GM21576 (cell line): ENCODE results near the gene ARPIN.
"Not testable (repeated sequence)": the region's sequence is repeated elsewhere in the genome, so short reads cannot be mapped to it uniquely, and the experiment has no call there.

Source experiments
- ATAC-seq: cut with Tn5 transposase; IDR thresholded peaks from one replicate; pipeline ENCODE4 v1.9.1; 2021; ENCODE audit warnings: mild to moderate bottlenecking, moderate library complexity; ENCODE audit not compliant: unreplicated experiment

The ARPIN gene

DNA sequence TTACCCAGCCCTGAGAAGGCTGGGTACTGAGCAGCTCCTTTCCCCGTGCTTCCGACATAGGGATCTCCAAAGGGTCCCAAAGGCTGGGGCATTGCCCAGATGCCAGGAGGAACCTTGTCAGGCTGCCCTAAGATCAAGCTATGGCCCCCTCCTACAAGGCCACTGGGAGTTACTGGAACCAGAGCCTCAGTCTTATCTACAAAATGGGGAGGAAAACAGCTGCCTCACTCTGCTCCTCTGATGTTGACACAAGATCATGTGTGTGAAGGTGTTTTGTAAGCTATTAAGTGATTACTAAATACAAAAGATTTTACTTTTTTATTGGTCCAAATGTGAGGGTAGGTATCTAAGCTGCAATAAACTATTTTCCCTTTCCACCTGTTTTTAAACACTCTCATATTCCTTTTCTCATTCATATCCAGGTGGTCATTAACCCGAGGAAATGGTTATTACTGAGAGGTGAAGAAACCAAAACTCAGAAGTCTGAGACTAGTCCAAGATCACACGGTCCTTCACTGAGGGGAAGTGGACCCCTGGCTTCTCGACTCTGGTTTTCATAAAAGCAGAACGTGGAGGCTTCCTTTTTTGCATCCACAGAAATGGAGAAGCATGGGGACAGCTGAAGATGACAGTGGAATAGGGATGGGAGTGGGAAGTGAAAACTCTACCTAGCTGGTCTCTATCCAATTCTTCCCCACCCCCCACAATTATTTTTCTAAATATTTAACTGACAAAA lies 1.7 kb downstream of the ARPIN start:
- no peak for ATAC-seq

- ATAC-seq = no peak
Measured at GRCh38 chr15:89909611-89910010, 3.1 kb downstream of the ARPIN start.

GRCh38 chr15:89908226-89908625 lies 4.5 kb downstream of the ARPIN start:
- no peak for ATAC-seq

GRCh38 chr15:89907289-89907688 lies 5.5 kb downstream of the ARPIN start:
- no peak for ATAC-seq

- ATAC-seq = no peak
Measured at GRCh38 chr15:89905846-89906378, 6.8 kb downstream of the ARPIN start.

DNA sequence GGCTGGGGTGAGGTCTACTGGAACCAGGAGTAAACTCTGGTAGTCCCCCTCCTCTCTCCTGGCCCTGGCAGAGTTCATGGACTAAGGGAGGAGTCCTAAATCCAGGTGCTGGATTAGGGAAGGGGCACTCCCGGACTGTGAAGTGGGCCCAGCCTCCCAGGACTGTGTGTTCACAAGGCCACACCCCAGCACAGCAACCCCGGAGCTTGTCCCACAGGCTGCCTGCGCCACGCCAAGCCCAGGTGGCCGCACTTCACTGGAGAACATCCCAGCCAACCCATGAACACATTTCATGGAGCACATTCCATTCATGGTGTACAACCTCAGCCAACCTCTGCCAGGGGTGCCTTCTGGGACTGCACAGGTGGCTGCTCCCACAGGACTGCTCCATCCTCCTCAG lies 8.2 kb downstream of the ARPIN start:
- no peak for ATAC-seq

- no peak for ATAC-seq
Measured at GRCh38 chr15:89903858-89904130, 9.0 kb downstream of the ARPIN start.

- ATAC-seq = no peak
Measured at GRCh38 chr15:89903015-89903857, 9.5 kb downstream of the ARPIN start.

DNA sequence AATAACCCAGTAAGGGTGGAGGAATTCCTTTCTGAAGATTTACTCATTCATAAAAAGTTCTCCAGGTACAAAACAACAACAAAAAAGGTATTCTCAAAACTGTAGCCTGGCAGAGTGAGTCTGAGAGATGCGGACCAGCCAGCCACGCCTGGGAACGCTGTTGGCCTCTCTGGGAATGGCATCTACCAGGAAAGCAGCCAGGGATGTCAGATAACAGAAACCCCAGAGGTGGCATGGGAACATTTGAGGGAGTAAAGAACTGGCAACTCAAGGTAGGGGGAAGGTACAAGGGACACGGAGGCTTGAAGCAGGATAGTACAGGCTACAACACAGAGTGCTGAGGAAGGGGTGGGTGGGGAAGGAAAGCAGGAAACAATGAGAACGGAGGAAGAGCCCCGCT lies 11.9 kb downstream of the ARPIN start:
- ATAC-seq = no peak

- ATAC-seq = no peak
Measured at GRCh38 chr15:89899951-89900567, 12.7 kb downstream of the ARPIN start.

- ATAC-seq = no peak
Measured at GRCh38 chr15:89899295-89899945, 13.3 kb downstream of the ARPIN start.

- peak; percentile 54 for ATAC-seq
Measured at GRCh38 chr15:89898614-89899294, 14.0 kb downstream of the ARPIN start.

GRCh38 chr15:89898146-89898545 lies 14.6 kb downstream of the ARPIN start:
- ATAC-seq = no peak

DNA sequence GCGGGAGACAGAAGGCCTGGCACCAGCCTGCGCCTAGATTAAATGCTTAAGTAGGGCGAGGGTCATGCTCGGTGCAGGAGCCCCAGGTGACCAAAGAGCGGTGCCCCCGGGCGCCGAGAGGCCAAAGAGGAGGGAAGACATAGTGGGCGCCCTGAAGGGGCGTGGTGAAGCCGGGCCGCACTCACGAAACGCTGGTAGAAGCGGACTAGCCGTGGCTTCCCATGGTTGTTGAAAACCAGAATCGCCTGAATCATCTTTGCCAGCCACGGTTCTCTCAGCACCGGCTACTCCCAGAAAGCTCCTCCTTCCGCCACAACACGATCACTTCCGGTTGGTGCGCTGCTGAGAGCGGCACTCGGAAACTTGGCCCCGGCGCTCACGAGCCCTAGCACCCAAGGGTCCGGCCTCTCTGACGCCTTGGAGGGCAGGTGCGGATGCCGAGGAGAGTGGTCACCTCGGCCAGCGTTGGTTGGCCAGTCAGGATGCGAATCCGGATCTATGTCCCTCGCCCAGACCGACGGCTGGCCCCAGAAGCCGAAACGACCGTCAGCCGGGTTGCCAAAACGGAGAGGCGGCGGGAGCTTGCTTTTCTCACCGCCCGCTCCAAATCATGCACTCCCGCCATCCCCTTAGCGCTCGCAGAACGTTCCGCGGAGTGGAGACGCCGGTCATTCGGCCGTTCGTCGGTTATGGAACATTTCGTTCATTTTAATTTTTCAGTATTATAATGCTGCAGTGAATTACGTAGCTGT lies 18.9 kb downstream of the ARPIN start, which contains the start of gene AP3S2:
AP3S2 (minus strand) TSS at position 299 of the 752 bp plus-strand sequence; CDS start at position 254, 45 bp downstream.
- ATAC-seq = peak; percentile 84

DNA sequence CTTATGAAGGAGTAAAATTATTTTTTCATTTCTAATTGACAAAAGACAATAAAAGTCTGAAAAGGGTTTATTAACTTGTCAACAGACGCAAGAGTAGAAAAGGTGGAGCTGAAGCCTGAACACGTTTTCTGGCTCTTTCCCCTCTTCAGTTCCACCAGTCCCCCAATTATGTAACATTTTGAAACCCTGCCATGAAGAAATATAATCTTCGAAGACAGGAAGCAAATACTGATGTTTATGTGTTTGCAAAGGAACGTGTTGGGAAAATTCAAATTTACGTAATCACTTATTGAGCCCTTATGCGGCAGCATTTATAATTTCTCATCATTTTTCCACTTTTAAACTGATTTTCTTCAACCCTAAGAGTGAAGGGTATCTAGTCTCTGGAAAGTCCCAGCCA lies 19.7 kb downstream of the ARPIN start:
- ATAC-seq = no peak

GRCh38 chr15:89888214-89888804 lies 24.4 kb downstream of the ARPIN start:
- no peak for ATAC-seq

- ATAC-seq = no peak
Measured at GRCh38 chr15:89885611-89886010, 27.1 kb downstream of the ARPIN start.

DNA sequence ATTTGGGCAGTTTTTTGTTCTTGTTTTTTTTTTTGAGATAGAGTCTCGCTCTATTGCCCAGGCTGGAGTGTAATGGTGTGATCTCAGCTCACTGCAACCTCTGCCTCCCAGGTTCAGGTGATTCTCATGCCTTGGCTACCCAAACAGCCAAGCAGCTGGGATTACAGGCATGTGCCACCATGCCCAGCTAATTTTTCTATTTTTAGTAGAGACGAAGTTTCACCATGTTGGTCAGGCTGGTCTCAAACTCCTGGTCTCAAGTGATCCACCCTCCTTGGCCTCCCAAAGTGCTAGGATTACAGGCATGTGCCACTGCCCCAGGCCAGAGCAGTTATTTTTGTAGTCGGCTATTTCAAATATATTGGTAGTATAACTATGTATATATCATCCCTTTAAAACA lies 27.6 kb downstream of the ARPIN start:
- ATAC-seq = not testable (repeated sequence)

GRCh38 chr15:89883518-89883917 lies 29.2 kb downstream of the ARPIN start:
- ATAC-seq = no peak
